DMS153 (cell line): ENCODE measurements around the gene MACROD2.

Experiments used
- DNase-seq: peaks from one replicate; lab custom pipeline; 2025; lab: John Stamatoyannopoulos, UW

Gene MACROD2

GRCh38 chr20:15674253-15675060, 1679.1 kb downstream of the MACROD2 start:
- no peak for DNase-seq

DNA sequence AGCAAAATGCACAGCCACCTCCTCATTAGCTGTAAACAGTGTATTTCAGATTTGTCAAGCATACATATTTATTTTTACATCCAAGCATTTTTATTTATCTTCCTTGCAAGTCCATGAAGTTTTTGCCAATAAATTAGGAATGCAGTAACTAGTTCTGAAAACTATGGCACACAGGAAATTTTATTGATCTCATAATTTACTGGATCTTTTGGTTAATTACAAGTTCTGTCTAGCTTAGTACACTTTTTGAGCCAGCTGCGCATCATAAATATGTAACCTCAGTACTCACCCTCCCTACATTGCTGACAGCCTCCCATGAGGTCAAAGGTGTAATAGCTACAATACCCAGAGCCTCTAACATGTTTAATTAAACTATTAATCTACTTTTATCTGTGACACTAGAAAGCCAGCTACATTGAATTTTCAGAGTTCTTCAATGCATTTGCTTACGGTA, 1679.8 kb downstream of the MACROD2 start:
- no peak for DNase-seq

DNA sequence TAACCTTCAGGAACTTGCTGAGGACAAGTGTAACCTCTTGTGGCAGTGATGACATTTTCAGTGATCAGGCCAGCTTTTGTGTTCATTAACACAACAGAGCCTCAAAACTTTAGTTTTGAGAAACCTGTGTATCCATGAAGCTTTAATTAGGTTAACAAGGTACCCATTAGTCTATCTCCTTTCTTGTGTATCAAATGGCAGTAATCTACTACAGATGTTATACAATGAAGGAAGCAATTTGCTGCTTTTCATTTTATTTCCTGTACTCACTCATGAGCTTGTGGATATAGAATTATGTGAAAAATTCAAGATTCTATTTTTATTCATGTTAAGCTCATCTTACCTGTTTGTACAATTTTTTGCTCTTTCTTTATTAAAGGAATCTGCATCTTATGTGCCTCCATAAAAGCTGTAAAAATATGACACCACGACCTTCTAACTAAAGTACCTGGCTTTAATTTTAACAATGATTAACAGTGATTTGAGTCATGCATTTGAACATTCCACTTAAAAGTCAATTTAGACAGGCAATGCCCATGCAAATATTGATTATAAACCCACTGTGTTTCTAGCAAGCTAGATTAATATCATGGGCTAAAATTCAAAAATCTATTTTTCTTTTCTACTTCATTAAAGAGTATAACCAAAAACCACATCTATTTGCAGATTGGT, 1680.6 kb downstream of the MACROD2 start:
- no peak for DNase-seq

DNA sequence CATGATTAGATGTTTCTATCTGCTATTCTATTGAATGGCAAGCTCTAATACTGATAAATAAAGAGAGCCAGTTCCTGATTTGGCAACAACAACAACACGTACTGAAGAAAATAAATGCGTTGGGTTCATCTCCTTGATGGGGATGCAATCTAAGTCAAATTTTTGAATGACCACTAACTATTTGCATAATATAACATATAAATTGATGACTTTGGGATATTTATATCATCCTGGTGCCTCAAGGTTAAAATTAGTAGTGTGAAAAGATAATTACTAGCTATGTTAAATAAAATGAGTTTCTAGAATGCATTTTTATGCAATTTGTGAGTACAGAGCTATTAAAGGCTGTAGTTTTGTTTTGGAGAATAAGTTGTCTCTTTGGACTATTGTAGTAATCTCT, 1681.5 kb downstream of the MACROD2 start:
- DNase-seq = no peak

- no peak for DNase-seq
These were observed 1687.4 kb downstream of the MACROD2 start for GRCh38 chr20:15682690-15683089.

DNA sequence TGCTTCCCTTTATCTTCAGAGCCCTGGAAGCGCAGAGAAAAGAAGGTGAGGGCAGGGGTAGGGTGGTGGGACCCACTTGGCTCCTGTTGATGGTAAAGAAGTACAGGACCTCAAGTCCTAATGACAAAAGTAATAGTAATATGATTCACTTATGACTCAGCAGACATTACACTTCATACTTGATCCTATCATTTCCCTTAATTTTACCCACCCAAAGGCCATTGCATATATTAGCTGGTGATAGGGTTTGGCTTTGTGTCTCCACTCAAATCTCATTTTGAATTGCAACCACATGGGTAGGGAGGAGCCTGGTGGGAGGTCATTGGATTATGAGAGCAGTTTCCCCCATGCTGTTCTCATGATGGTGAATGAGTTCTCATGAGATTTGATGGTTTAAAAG, 1697.3 kb downstream of the MACROD2 start:
- DNase-seq = no peak

- DNase-seq = no peak
These were observed 1704.3 kb downstream of the MACROD2 start for GRCh38 chr20:15699431-15700146.

DNA sequence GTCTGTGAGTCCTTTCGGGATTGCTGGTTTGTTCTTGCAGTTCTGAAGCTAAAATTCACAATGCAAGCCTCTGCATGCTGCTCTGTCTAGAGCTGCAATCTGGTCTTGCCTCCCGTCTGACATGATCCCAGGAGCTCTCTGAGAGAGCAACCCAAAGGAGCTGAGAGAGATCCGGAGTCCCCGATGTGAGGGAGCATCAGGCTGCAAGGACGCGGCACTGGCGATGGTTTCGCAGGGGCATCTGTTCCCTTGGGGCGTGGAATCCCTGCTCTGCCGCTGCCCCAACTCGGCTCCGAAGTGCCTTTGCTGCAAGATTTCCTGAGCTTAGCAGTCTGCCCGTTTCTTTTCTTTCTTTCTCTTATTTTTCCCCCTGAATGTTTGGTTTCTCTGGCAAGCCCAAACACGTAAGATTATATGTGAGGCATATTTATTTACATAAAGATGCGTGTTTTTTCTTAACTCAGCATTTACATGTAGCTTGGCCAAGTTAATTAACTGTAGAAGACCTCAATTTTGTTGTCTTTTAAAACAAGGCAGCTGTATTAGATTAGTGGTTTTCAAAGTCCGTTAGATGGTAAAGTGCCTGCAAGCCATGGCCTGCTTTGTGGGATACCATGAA, 1704.9 kb downstream of the MACROD2 start:
- no peak for DNase-seq

DNA sequence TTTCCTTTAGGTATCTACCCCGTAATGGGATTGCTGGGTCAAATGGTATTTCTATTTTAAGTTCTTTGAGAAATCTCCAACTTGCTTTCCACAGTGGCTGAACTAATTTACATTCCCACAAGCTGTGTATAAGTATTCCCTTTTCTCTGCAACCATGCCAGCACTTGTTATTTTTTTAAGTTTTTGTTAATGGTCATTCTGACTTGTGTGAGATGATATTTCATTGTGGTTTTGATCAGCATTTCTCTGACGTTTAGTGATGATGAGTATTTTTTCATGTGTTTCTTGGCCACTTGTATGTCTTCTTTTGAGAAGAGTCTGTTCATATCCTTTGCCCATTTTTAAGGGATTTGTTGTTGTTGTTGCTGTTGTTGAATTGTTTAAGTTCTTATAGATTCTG, 1706.8 kb downstream of the MACROD2 start:
- DNase-seq = no peak

DNA sequence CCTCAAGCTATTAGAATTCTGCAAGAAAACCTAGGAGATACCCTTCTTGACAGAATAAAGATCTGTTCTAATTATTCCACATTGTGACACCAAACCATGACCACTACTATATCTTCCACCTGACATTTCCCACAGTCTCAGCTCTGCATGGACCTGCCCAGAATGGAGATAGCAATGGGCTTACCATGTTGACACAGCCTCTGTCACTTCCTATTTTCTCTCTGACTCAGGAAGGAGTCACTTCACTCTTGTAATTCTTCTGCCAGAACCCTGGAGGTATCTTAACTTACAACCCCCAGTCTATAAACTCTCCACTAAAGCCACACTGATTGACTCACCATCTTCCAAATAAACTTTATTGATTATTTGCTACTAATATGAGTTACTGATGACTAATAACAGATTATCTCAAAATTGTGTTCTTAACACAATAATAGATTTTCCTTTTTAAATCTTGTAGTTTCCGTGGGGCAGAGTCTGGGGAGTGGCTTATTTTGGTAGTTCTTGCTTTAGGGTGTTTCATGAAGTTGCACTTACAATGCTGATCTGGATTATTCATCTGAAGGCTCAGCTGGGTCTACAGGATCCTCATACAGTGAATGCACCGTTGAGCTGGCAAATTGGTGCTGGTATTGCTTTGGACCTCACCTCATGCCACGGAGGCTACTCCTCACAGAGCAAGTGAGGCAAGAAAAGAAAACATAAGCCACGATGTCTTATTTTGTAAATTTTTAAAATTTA, 1708.0 kb downstream of the MACROD2 start:
- no peak for DNase-seq

GRCh38 chr20:15705975-15706374, 1710.7 kb downstream of the MACROD2 start:
- no peak for DNase-seq

- no peak for DNase-seq
These were observed 1711.4 kb downstream of the MACROD2 start for GRCh38 chr20:15706719-15707118.

DNA sequence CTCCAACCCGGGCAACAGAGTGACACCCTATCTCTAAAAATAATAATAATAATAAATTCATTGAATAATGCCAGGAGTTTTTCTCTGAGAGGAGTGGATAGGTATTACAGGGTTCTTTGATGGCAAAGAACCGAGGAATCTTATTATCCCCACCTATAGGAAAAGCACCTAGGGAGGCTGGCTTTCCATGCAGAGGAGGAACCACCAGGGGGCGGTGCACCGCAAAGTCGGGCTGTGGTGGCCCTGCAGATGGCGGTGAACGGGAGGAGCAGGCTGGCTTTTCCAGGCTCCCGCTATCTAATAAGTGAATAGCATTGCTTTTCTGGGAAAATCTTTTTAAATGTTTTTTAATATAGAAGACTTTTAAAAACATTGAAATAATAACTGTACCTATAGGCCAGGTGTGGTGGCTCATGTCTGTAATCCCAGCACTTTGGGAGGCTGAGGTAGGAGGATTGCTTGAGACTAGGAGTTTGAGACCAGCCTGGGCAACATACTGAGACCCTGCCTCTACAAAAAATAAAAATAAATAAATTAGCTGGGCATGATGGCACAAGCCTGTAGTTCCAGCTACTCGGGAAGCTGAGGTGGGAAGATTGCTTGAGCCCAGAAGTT, 1713.8 kb downstream of the MACROD2 start:
- DNase-seq = no peak

DNA sequence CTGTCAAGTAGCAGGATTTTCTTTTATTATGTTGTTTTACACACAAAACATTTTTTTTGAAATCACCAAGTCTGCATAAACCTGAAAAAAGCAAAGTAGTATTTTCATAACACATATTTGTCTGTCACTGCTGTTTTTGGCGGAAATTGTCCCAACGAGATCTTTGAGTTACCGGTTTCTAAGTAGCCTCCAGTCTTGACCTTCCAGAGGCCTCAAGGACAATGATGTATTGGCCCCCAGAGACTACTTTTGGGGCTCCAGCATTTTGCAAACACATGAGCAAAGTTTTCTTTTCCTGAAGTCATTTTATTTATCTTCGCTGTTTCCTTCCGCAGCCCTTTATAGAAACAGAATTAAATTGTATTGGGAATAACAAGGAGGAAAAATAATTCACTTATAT, 1715.3 kb downstream of the MACROD2 start:
- no peak for DNase-seq

GRCh38 chr20:15711177-15711576, 1715.9 kb downstream of the MACROD2 start:
- DNase-seq = no peak

- no peak for DNase-seq
These were observed 1720.9 kb downstream of the MACROD2 start for GRCh38 chr20:15716256-15716655.

GRCh38 chr20:15726416-15726815, 1731.1 kb downstream of the MACROD2 start:
- no peak for DNase-seq

DNA sequence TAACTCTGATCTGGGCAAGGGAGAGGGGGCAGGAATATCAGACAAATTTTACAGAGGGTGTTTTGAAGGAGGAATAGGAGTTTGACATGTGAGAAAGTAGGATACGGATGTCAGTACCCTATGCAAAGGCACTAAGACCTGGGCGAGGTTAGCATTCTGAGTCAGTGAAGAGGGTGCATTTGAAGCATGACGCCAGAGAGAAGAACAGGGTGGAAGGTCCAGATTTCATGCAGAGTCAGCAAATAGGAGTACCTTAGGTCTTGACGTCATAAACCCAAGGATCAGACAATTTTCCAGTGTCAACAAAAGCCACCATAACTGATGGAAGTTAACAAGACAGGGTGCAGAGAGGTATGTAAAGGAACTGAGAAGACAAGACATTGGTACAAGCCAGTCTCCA, 1738.7 kb downstream of the MACROD2 start:
- DNase-seq = no peak

DNA sequence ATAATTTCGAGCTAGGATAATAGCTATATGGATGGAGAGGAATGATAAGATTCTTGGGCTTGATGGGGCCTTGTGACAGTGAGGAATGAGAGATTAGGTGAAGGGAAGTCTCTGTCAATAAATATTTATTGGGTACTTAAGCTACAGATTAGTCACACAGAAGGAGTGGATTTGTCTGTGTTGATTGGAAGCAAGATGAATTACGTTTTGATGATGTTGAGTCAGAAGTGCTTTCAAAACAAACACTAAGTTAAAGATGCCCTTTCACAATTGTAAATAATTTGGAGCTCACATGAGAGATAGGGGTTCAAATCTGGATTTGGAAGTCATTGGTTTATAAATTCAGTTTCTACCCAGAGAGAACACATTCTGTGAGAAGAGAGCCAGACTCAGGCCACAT, 1743.7 kb downstream of the MACROD2 start:
- no peak for DNase-seq

GRCh38 chr20:15740046-15740775, 1744.9 kb downstream of the MACROD2 start:
- no peak for DNase-seq

DNA sequence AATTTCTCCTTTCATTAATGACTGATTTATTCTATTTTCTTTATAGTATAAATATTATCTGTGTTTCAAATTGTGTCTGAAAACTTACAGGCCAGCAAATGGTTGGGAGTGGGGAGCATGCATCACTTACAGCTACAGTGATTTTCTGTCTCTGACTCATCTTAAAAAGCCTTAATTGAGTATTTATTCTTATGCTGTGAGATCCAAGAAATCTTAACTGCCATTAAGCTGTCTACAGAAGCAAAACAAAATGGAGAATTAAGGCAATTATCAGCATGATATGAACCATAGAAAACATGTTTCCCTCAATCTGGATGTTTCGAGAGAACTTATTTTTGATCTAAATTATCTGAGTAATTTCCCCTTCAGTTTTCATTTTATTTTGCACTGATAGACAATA, 1746.8 kb downstream of the MACROD2 start:
- no peak for DNase-seq
